Breast epithelium (tissue), 3 donors: ENCODE measurements around the gene IMPG2.

Experiments
- CTCF ChIP-seq, 3 donors: fragments of 450-650 bp; IDR thresholded peaks; one replicate each; pipeline ENCODE4 v1.5.1; 2016 to 2017; ENCODE audit warnings: antibody characterized with exemption in 3 of 3, mild to moderate bottlenecking in 3 of 3, moderate library complexity in 3 of 3
- POLR2A ChIP-seq: fragments of 450-650 bp; IDR thresholded peaks from one replicate; pipeline ENCODE4 v1.6.1; 2016; ENCODE audit warnings: antibody characterized with exemption, mild to moderate bottlenecking, moderate library complexity

- TF ChIP-seq POLR2A (no peak), CTCF (IDR thresholded peaks at IDR 0.05) (no peak)
Measured at GRCh38 chr3:101259485-101260341, 60.7 kb downstream of the IMPG2 start.
